Activated CD4-positive, alpha-beta T cell treated with anti-CD3 and anti-CD28 coated beads for 1 hour (primary cell): ENCODE measurements around the gene TSC1.

Experiments
- DNase-seq: peaks from one replicate; pipeline ENCODE4 v3.0.0-alpha.2; 2020

Gene TSC1

GRCh38 chr9:132857616-132858342 is 86.6 kb downstream of the TSC1 start:
- DNase-seq = no peak

GRCh38 chr9:132857031-132857430 is 87.4 kb downstream of the TSC1 start:
- DNase-seq = no peak

GRCh38 chr9:132855904-132856303 is 88.5 kb downstream of the TSC1 start:
- DNase-seq = no peak

- no peak for DNase-seq
These were observed 89.6 kb downstream of the TSC1 start for GRCh38 chr9:132854832-132855231.

GRCh38 chr9:132853482-132853881 is 90.9 kb downstream of the TSC1 start:
- no peak for DNase-seq

- DNase-seq = no peak
These were observed 95.2 kb downstream of the TSC1 start for GRCh38 chr9:132849185-132849706.

- DNase-seq = no peak
These were observed 97.4 kb downstream of the TSC1 start for GRCh38 chr9:132846918-132847515.

GRCh38 chr9:132846109-132846917 is 98.1 kb downstream of the TSC1 start:
- no peak for DNase-seq

GRCh38 chr9:132842124-132843044 is 102.0 kb downstream of the TSC1 start:
- DNase-seq = no peak
